ENCODE data around the gene IMMP2L.
"Not testable (repeated sequence)": the region's sequence is repeated elsewhere in the genome, so short reads cannot be mapped to it uniquely, and the experiment has no call there.

The IMMP2L gene

DNA sequence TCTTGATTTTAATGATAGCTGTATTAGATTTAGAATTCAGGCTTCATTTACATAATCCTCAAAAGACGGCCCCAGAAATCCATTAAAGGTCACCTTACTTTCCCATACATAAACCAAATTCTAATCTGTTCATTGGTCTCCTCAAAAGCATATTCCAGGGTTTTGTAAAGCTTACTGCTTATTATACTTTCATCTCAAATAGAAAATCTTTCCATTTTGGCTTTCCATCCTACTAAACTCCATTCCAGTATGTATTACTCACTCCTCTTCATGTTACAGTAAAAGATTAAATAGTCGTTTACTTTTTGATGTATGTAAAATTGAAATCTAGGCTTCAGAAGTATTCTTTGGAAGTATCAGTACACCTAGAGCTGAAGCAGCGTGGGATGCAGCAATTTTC lies 614.9 kb downstream of the IMMP2L start:
- TF ChIP-seq CTCF (conservative IDR thresholded peaks at IDR 0.05; ENCODE audit: low read depth, low read length) = no peak
- DNase-seq (ENCODE audit: low read depth) = peak; percentile 59
- no peak overlapping the region for H3K4me3 ChIP-seq (ENCODE audit: low read length)

DNA sequence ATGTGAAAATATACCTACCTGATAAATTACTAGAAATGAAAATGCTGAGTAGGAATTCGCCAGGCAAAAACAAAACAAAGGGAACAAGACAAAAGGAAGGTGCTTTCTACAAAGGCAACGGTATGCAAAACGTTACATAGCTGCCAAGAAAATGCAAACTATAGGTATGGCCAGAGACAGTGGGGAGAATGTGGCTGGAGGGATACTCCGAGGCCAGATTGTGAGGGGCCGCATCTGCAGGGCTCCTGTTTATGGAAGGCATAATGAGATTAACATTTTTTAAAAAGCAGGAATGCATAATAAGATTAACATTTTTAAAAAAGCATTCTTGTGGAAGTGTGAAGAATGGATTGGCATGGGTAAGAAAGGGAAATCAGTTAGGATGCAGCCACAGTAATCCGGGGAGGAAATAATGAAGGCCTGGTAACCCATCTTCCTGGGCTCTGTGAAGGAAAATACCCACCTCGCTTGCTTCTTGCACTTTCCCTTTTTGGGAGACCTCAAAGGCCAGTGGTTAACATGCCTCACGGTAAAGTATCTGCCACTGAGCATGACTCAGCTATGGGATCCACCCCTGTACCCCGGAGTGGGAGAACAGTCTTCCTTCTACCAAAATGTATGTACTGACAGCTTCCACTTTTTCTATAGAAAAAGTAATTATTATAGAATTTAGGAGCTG lies 617.2 kb downstream of the IMMP2L start:
- peak; percentile 63 for DNase-seq (ENCODE audit: low read depth)
- TF ChIP-seq CTCF (conservative IDR thresholded peaks at IDR 0.05; ENCODE audit: low read depth, low read length) = no peak
- no peak overlapping the region for H3K4me3 ChIP-seq (ENCODE audit: low read length)

DNA sequence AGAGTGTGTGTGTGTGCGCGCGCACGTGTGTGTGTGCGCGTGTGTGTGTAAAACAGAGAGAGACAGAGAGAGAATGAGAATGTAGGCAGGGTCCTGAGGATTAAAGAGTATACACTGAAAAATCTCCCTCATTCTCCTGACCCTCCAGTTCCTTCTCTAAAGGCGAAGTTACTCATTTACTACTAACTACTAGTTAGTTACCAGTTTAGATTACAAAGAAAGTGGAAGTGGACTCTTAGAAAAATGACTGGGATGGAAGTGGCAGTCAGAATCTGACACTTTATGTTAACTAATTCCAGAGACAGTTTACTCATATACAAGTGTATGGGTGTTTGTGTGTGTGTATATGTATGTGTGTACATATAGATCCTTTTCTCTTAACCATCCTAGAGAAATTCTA lies 617.8 kb downstream of the IMMP2L start:
- DNase-seq (ENCODE audit: low read depth) = no peak
- no peak overlapping the region for H3K4me3 ChIP-seq (ENCODE audit: low read length)
- TF ChIP-seq CTCF (conservative IDR thresholded peaks at IDR 0.05; ENCODE audit: low read depth, low read length) = no peak

DNA sequence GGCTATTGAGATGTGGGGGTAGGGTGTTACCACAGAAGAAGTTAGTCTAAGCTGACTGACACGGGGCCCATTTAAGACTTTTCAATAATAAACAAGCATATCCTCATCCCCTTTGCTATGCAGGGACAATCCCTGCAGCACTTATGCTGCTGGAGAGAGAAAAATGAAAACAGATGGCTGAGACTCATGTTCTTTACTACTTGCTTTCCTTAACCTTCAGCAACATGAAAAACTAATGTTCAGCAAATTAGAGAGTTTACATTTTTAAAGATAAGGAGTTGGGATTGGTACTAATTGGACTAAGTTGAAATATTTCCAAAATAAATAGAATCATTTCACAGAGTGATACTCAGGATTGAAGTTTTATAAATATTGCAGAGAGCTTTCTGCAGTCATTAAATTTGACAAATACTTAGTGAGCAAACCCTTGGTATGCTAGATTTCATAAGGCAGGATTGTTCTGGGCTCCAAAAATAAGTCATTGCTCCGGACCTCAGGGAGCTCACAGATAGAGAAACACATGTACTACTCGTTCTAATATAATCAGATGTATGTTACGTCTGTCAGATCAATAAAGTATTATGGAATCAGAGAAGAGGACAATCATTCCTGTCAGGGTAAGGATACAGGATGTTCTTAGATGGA lies 618.5 kb downstream of the IMMP2L start:
- H3K4me3 ChIP-seq (ENCODE audit: low read length) = no peak overlapping the region
- TF ChIP-seq CTCF (conservative IDR thresholded peaks at IDR 0.05; ENCODE audit: low read depth, low read length) = no peak
- DNase-seq (ENCODE audit: low read depth) = peak; percentile 65

GRCh38 chr7:110941385-110941784 lies 620.9 kb downstream of the IMMP2L start:
- DNase-seq (ENCODE audit: low read depth) = no peak
- no peak overlapping the region for H3K4me3 ChIP-seq (ENCODE audit: low read length)
- TF ChIP-seq CTCF (conservative IDR thresholded peaks at IDR 0.05; ENCODE audit: low read depth, low read length) = no peak

DNA sequence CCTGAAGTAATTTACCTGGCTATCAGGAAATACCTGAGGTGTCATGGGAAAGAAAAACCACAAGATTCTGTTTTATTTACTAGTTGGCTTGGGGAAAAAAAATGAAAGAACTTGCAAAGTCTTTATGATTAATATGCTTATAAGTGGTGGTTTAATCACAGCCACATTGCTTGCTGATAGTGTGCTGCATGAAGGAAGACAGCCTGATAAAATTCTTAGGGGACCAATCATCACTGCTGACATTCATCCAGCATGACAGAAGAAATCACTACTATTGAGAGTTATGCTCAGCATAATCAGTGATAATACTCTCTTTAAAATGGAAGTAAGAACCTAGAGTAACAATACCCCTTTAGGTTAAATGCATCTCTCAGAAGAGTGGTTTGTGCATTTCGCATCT lies 621.5 kb downstream of the IMMP2L start:
- no peak for TF ChIP-seq CTCF (conservative IDR thresholded peaks at IDR 0.05; ENCODE audit: low read depth, low read length)
- no peak overlapping the region for H3K4me3 ChIP-seq (ENCODE audit: low read length)
- no peak for DNase-seq (ENCODE audit: low read depth)

DNA sequence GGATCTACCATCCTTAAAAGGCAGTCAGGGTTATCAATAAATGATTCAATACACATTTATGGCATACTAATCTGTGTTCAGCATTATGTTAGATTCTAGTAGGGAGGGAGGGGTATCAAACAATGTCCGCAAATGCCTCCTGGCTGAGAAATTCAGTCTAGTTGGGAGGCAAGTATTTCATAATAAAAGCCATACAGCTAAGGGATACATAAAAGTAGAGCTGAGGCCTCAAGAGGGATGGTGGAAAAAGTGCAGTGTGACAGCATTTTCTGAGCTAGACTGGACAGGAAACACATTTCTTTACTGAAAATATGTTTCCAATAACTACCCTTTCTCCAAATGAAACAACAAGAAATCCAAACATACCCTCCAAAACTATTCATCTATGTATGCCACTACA lies 624.1 kb downstream of the IMMP2L start:
- TF ChIP-seq CTCF (conservative IDR thresholded peaks at IDR 0.05; ENCODE audit: low read depth, low read length) = no peak
- DNase-seq (ENCODE audit: low read depth) = no peak
- no peak overlapping the region for H3K4me3 ChIP-seq (ENCODE audit: low read length)

- not testable (repeated sequence) for DNase-seq (ENCODE audit: low read depth); H3K4me3 ChIP-seq (ENCODE audit: low read length)
Measured at GRCh38 chr7:110936665-110937064, 625.6 kb downstream of the IMMP2L start.

Measured in retinal pigment epithelial cell (primary cell).